ENCODE data around the gene CCDC60. TPM values are rescaled to one million over a fixed set of nuclear protein-coding genes. Genes with fewer than 3 reads are reported as not detected.

Gene CCDC60
- total RNA-seq, 1 experiment from 2014 or later, result not detected

DNA sequence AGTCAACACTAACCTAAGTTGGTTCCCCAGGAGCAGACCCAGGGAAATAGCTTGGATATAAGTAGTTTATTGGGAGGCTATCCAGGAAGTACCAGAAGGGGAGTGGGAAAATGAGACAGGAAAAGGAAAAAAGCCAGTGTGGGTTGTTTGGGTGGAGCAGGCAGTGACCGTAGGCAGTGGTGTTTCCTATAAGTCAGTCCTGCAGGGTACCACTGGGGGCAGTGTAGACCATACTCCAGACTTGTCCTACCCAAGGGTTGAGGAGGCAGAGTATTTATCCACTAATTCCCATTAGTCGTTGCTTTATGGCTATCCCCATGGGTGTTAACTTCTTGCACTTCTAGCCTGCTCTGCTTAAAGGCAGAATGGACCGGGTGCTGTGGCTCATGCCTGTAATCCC is 6.4 kb upstream of the CCDC60 start:
- TF ChIP-seq CTCF (IDR thresholded peaks at IDR 0.05; ENCODE audit: unreplicated experiment), result no peak
- DNase-seq, result peak; percentile 40
- BruUV-seq (replicated peaks), result no TSS peak
- CTCF ChIA-PET, result interaction anchor here (1.0 kb wide), 1 partner anchor 17 kb away, joined by 8 read pairs; no protein-coding TSS in a partner anchor
- Mint-ChIP-seq H3K27me3 (ENCODE audit: unreplicated experiment) (peaks cover 48% of the 10 kb centered on the region), H3K9me3 (ENCODE audit: low read depth, unreplicated experiment) (peaks cover 7% of the 10 kb centered on the region), H3K27ac (ENCODE audit: unreplicated experiment) (no peak overlapping the region), H3K36me3 (ENCODE audit: insufficient read depth, unreplicated experiment) (no peaks in the 10 kb centered on the region), H3K4me1 (ENCODE audit: low read depth, unreplicated experiment) (no peaks in the 10 kb centered on the region), H3K4me3 (ENCODE audit: low read depth, unreplicated experiment) (no peak overlapping the region)
- intact Hi-C loops (cut with micrococcal nuclease; ENCODE audit: unreplicated experiment), result loop anchor here (10.0 kb wide), 1 partner anchor 217 kb away; no protein-coding TSS in a partner anchor

GRCh38 chr12:119338593-119339363 is 4.2 kb downstream of the CCDC60 start:
- no TSS peak for BruUV-seq (replicated peaks)
- no peak for DNase-seq
- CTCF ChIA-PET, result no interaction called here
- TF ChIP-seq CTCF (IDR thresholded peaks at IDR 0.05; ENCODE audit: unreplicated experiment), result no peak
- Mint-ChIP-seq H3K27ac (ENCODE audit: unreplicated experiment) (no peak overlapping the region), H3K4me3 (ENCODE audit: low read depth, unreplicated experiment) (no peak overlapping the region), H3K36me3 (ENCODE audit: insufficient read depth, unreplicated experiment) (no peaks in the 10 kb centered on the region), H3K9me3 (ENCODE audit: low read depth, unreplicated experiment) (no peaks in the 10 kb centered on the region), H3K4me1 (ENCODE audit: low read depth, unreplicated experiment) (no peaks in the 10 kb centered on the region), H3K27me3 (ENCODE audit: unreplicated experiment) (peaks cover 39% of the 10 kb centered on the region)
- intact Hi-C loops (cut with micrococcal nuclease; ENCODE audit: unreplicated experiment), result no loop called here

DNA sequence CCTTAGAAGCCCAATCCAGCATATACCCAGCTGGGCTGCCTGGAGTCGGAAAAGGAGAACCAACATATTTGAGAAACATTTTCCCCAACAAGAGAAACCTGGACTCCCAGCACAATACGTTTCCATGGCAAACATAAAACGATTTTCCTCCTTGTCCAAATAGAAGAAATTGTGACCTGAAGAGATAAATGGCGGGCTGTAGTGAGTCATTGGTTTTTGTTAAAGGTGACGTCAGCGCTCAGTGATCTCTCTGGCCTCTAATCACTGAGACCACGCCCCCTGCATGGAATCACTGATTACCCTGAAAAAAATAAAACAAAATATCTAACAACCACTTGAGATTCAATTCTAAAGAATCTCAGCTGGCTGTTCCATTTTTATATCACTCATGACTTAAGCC is 6.0 kb downstream of the CCDC60 start:
- intact Hi-C loops (cut with micrococcal nuclease; ENCODE audit: unreplicated experiment), result no loop called here
- H3K4me3 Mint-ChIP-seq (ENCODE audit: low read depth, unreplicated experiment), result no peak overlapping the region
- DNase-seq, result no peak
- no TSS peak for BruUV-seq (replicated peaks)
- H3K9me3 Mint-ChIP-seq (ENCODE audit: low read depth, unreplicated experiment), result no peaks in the 10 kb centered on the region
- no peak overlapping the region for H3K27ac Mint-ChIP-seq (ENCODE audit: unreplicated experiment)
- H3K4me1 Mint-ChIP-seq (ENCODE audit: low read depth, unreplicated experiment), result no peaks in the 10 kb centered on the region
- H3K27me3 Mint-ChIP-seq (ENCODE audit: unreplicated experiment), result peaks cover 31% of the 10 kb centered on the region
- CTCF ChIA-PET, result no interaction called here
- no peaks in the 10 kb centered on the region for H3K36me3 Mint-ChIP-seq (ENCODE audit: insufficient read depth, unreplicated experiment)
- TF ChIP-seq CTCF (IDR thresholded peaks at IDR 0.05; ENCODE audit: unreplicated experiment), result no peak

- Mint-ChIP-seq H3K9me3 (ENCODE audit: low read depth, unreplicated experiment) (no peaks in the 10 kb centered on the region), H3K27ac (ENCODE audit: unreplicated experiment) (no peak overlapping the region), H3K36me3 (ENCODE audit: insufficient read depth, unreplicated experiment) (no peaks in the 10 kb centered on the region), H3K4me3 (ENCODE audit: low read depth, unreplicated experiment) (no peak overlapping the region), H3K4me1 (ENCODE audit: low read depth, unreplicated experiment) (no peaks in the 10 kb centered on the region), H3K27me3 (ENCODE audit: unreplicated experiment) (peaks cover 31% of the 10 kb centered on the region)
- CTCF ChIA-PET, result no interaction called here
- intact Hi-C loops (cut with micrococcal nuclease; ENCODE audit: unreplicated experiment), result no loop called here
- no peak for DNase-seq
- no TSS peak for BruUV-seq (replicated peaks)
- no peak for TF ChIP-seq CTCF (IDR thresholded peaks at IDR 0.05; ENCODE audit: unreplicated experiment)
Observed at GRCh38 chr12:119341020-119341419, 6.5 kb downstream of the CCDC60 start.

Measured in Calu3 (cell line).